Measurements from ENCODE around the gene DPH7. TPM values are rescaled to one million over a fixed set of nuclear protein-coding genes. Genes with fewer than 3 reads are reported as not detected.

The DPH7 gene
- total RNA-seq, 1 experiment from 2014 or later: 43.9 TPM

DNA sequence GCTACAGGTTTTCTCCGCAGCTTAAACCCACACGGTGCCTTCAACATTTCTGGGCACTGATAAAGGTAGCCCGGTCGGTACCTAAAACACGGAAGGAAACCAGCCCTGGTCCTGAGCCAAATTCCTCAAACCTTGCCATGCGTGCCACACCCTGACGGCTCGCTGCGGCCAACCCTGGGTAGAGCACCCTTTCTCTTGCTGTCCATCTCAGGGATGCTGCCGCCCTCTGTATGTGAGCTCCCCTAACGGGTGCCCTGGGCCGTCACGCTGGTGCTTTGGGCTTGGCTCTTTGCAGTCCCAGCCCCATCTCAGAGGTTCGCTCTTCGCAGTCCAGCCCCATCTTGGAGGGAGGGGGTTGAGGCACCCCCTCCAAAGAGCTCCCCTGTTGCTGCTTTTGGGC, 72.5 kb downstream of the DPH7 start:
- H3K4me1 Mint-ChIP-seq: no peaks in the 10 kb centered on the region
- ATAC-seq (no peak), DNase-seq (ENCODE audit: low spot score) (no peak)
- H3K36me3 Mint-ChIP-seq: peaks cover 21% of the 10 kb centered on the region
- no peak overlapping the region for H3K27ac Mint-ChIP-seq
- peaks cover 41% of the 10 kb centered on the region for H3K9me3 Mint-ChIP-seq
- no peak overlapping the region for H3K4me3 Mint-ChIP-seq
- ChIA-PET POLR2A (no interaction called here), CTCF (no interaction called here)
- peaks cover 13% of the 10 kb centered on the region for H3K27me3 Mint-ChIP-seq (ENCODE audit: low read depth)
- TF ChIP-seq GRHL2 (CRISPR knock-in tag; IDR thresholded peaks at IDR 0.05; ENCODE audit: insufficient replicate concordance, severe bottlenecking) (no peak), HMGA2 (CRISPR knock-in tag; IDR thresholded peaks at IDR 0.05) (no peak), KAT7 (CRISPR knock-in tag; IDR thresholded peaks at IDR 0.05; ENCODE audit: borderline replicate concordance) (no peak), ZNF121 (CRISPR knock-in tag; IDR thresholded peaks at IDR 0.05) (no peak), TEAD4 (CRISPR knock-in tag; IDR thresholded peaks at IDR 0.05) (no peak), GABPB1 (CRISPR knock-in tag; IDR thresholded peaks at IDR 0.05) (no peak), GTF2I (CRISPR knock-in tag; conservative IDR thresholded peaks at IDR 0.05) (no peak), CBFB (CRISPR knock-in tag; IDR thresholded peaks at IDR 0.05; ENCODE audit: low read depth) (no peak), NFYB (CRISPR knock-in tag; conservative IDR thresholded peaks at IDR 0.05; ENCODE audit: low read depth) (no peak), SMAD3 (CRISPR knock-in tag; IDR thresholded peaks at IDR 0.05; ENCODE audit: borderline replicate concordance) (no peak)
- TF ChIP-seq, protein P1, sequence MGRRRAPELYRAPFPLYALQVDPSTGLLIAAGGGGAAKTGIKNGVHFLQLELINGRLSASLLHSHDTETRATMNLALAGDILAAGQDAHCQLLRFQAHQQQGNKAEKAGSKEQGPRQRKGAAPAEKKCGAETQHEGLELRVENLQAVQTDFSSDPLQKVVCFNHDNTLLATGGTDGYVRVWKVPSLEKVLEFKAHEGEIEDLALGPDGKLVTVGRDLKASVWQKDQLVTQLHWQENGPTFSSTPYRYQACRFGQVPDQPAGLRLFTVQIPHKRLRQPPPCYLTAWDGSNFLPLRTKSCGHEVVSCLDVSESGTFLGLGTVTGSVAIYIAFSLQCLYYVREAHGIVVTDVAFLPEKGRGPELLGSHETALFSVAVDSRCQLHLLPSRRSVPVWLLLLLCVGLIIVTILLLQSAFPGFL (CRISPR knock-in tag; IDR thresholded peaks at IDR 0.05; ENCODE audit: borderline replicate concordance): no peak
- TF ChIP-seq, protein P2, sequence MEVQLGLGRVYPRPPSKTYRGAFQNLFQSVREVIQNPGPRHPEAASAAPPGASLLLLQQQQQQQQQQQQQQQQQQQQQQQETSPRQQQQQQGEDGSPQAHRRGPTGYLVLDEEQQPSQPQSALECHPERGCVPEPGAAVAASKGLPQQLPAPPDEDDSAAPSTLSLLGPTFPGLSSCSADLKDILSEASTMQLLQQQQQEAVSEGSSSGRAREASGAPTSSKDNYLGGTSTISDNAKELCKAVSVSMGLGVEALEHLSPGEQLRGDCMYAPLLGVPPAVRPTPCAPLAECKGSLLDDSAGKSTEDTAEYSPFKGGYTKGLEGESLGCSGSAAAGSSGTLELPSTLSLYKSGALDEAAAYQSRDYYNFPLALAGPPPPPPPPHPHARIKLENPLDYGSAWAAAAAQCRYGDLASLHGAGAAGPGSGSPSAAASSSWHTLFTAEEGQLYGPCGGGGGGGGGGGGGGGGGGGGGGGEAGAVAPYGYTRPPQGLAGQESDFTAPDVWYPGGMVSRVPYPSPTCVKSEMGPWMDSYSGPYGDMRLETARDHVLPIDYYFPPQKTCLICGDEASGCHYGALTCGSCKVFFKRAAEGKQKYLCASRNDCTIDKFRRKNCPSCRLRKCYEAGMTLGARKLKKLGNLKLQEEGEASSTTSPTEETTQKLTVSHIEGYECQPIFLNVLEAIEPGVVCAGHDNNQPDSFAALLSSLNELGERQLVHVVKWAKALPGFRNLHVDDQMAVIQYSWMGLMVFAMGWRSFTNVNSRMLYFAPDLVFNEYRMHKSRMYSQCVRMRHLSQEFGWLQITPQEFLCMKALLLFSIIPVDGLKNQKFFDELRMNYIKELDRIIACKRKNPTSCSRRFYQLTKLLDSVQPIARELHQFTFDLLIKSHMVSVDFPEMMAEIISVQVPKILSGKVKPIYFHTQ (CRISPR knock-in tag; IDR thresholded peaks at IDR 0.05): no peak
- TF ChIP-seq, protein P3, sequence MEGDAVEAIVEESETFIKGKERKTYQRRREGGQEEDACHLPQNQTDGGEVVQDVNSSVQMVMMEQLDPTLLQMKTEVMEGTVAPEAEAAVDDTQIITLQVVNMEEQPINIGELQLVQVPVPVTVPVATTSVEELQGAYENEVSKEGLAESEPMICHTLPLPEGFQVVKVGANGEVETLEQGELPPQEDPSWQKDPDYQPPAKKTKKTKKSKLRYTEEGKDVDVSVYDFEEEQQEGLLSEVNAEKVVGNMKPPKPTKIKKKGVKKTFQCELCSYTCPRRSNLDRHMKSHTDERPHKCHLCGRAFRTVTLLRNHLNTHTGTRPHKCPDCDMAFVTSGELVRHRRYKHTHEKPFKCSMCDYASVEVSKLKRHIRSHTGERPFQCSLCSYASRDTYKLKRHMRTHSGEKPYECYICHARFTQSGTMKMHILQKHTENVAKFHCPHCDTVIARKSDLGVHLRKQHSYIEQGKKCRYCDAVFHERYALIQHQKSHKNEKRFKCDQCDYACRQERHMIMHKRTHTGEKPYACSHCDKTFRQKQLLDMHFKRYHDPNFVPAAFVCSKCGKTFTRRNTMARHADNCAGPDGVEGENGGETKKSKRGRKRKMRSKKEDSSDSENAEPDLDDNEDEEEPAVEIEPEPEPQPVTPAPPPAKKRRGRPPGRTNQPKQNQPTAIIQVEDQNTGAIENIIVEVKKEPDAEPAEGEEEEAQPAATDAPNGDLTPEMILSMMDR (IDR thresholded peaks at IDR 0.05): no peak

DNA sequence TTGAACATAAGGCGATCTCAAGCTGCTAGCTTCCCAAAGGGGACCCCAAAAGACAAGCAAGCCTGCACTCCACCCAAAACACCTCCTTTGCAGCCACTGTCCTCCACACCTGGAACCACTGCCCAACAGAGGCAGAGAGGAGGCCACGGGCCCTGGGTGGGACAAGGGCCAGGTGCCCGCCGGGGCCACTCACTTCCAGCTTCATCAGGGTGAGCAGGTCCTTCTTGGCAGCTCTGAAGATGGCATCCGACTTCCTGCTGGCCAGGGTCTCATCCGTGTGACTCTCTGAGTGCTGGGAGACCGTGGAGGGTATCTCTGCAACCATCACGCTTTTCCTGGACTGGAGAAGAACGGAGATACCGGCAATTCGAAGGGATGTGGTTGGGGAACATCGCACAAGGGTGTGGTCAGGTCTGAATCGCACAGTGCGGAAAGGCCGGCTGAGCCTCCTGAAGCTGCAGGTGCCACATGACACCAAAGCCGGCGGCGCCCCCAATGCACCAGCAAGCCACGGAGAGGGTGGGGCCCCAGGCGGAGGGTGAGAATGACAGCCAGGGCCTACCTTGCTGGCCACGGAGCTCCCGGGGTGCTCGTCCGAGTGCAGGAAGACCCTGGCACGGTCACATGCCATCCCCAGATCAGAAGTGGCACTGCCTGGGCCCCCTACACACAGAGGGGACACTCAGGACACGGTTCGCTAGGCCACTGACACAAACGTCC, 73.1 kb downstream of the DPH7 start:
- ATAC-seq: no peak
- CTCF ChIA-PET: no interaction called here
- peaks cover 39% of the 10 kb centered on the region for H3K9me3 Mint-ChIP-seq

More for the DNA sequence above, 73.1 kb downstream of the DPH7 start:
- H3K4me3 Mint-ChIP-seq: no peak overlapping the region
- no peak for DNase-seq (ENCODE audit: low spot score)
- peaks cover 13% of the 10 kb centered on the region for H3K27me3 Mint-ChIP-seq (ENCODE audit: low read depth)
- H3K36me3 Mint-ChIP-seq: peaks cover 20% of the 10 kb centered on the region
- POLR2A ChIA-PET: no interaction called here
- no peak overlapping the region for H3K27ac Mint-ChIP-seq
- TF ChIP-seq, protein P4, sequence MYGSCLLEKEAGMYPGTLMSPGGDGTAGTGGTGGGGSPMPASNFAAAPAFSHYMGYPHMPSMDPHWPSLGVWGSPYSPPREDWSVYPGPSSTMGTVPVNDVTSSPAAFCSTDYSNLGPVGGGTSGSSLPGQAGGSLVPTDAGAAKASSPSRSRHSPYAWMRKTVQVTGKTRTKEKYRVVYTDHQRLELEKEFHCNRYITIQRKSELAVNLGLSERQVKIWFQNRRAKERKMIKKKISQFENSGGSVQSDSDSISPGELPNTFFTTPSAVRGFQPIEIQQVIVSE (CRISPR knock-in tag; IDR thresholded peaks at IDR 0.05; ENCODE audit: borderline replicate concordance): no peak
- TF ChIP-seq, protein P5, sequence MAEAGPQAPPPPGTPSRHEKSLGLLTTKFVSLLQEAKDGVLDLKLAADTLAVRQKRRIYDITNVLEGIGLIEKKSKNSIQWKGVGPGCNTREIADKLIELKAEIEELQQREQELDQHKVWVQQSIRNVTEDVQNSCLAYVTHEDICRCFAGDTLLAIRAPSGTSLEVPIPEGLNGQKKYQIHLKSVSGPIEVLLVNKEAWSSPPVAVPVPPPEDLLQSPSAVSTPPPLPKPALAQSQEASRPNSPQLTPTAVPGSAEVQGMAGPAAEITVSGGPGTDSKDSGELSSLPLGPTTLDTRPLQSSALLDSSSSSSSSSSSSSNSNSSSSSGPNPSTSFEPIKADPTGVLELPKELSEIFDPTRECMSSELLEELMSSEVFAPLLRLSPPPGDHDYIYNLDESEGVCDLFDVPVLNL (CRISPR knock-in tag; IDR thresholded peaks at IDR 0.05; ENCODE audit: borderline replicate concordance, low read depth): no peak
- no peak for TF ChIP-seq JAZF1 (CRISPR knock-in tag; IDR thresholded peaks at IDR 0.05)
- no peak for TF ChIP-seq ZNF396 (CRISPR knock-in tag; IDR thresholded peaks at IDR 0.05; ENCODE audit: borderline replicate concordance)
- TF ChIP-seq GABPB1 (CRISPR knock-in tag; IDR thresholded peaks at IDR 0.05): no peak
- H3K4me1 Mint-ChIP-seq: no peaks in the 10 kb centered on the region

Other genes starting within 250 kb of the DPH7 start
- 20.4 to 23.1 TPM (median 21.2 TPM) in 3 replicates for gene EXD3, start 155.8 kb downstream of the DPH7 start, total RNA-seq (2021)
- 2.9 to 5.9 TPM (median 4.8 TPM) in 3 replicates for gene NOXA1, start 155.5 kb downstream of the DPH7 start, total RNA-seq (2021)
- gene ENTPD8, start 137.6 kb downstream of the DPH7 start, total RNA-seq (2021): 2.0 to 2.5 TPM (median 2.3 TPM) in 3 replicates
- 61.6 to 63.7 TPM (median 61.9 TPM) in 3 replicates for gene NSMF, start 119.6 kb downstream of the DPH7 start, total RNA-seq (2021)
- gene PNPLA7, start 28.5 kb downstream of the DPH7 start, total RNA-seq (2021): 1.3 to 1.6 TPM (median 1.6 TPM) in 3 replicates
- gene MRPL41, start 27.0 kb downstream of the DPH7 start, total RNA-seq (2021): 70.1 to 79.4 TPM (median 74.8 TPM) in 3 replicates
- 61.9 to 77.9 TPM (median 63.8 TPM) in 3 replicates for gene ZMYND19, start 11.6 kb upstream of the DPH7 start, total RNA-seq (2021)
- gene ARRDC1, start 26.8 kb upstream of the DPH7 start, total RNA-seq (2021): 41.2 to 48.3 TPM (median 41.3 TPM) in 3 replicates
- gene EHMT1, start 40.1 kb upstream of the DPH7 start, total RNA-seq (2021): 152 to 170 TPM (median 154 TPM) in 3 replicates